GM08714 (cell line): ENCODE results near the gene TIE1.

Experiments used
- H3K4me3 ChIP-seq: fragments of 200-500 bp; sonication (Bioruptor generic); 2 replicates; pipeline ENCODE4 v1.5.1; 2014; ENCODE audit warnings: mild to moderate bottlenecking, low read length, inconsistent platforms
- ZNF274 ChIP-seq: IDR thresholded peaks from 2 replicates; pipeline ENCODE4 v1.6.1; 2012; ENCODE audit warnings: mild to moderate bottlenecking, low read depth, low read length

The TIE1 gene

DNA sequence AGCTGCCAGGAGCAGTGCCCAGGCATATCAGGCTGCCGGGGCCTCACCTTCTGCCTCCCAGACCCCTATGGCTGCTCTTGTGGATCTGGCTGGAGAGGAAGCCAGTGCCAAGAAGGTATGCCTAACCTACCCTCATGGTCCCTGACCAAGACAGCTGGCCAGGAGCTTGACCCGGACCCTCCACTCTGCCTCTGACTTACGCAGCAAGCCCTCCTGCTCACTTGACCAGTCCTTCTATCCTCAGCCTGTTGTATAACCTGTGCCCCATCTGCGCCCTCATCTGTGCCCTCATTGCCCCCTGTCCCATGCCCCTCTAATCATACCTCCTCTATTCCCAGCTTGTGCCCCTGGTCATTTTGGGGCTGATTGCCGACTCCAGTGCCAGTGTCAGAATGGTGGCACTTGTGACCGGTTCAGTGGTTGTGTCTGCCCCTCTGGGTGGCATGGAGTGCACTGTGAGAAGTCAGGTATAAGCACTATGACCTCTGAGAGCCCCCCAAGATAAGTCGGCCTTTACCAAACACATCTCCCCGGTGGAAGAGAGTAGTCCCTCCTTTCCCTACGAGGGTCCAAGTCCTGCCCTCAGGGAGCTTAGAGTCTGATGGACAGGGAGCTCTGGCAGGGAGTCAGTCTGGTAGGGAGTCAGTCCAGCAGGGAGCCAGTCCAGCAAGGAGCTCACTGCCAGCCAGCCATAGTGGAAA is 6.8 kb downstream of the TIE1 start:
- TF ChIP-seq ZNF274, result no peak
- no peak overlapping the region for H3K4me3 ChIP-seq

DNA sequence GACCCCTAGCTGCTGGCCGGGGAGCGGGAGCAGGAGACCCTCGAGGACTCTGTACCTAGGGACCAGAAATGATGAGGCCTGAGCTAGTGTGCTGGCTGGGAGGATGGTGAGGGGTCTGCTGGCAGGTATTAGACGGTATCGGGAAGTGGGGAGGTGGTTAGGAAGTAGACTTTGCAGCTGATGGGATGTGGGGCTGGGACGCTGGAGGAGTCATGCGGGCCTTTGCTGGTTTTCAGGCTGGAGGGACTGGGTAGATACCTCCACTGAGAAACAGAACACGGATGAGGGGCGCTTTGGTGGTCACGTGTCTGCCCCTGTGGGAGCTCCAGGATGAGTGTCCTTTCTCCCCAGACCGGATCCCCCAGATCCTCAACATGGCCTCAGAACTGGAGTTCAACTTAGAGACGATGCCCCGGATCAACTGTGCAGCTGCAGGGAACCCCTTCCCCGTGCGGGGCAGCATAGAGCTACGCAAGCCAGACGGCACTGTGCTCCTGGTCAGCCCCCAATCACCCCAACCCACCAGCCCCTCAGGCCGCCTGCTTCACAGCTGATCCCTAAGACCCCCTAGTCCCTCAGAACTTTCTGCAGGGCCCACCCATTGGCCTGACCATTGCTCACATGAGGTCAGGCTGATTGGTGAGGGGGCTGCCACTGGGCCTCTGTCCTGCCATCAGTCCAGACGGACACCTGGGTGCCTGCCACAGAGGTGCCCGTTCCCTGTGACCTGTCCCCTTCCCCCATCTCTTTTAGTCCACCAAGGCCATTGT is 8.0 kb downstream of the TIE1 start:
- TF ChIP-seq ZNF274, result no peak
- H3K4me3 ChIP-seq, result no peak overlapping the region

- no peak for TF ChIP-seq ZNF274
- no peak overlapping the region for H3K4me3 ChIP-seq
Measured at GRCh38 chr1:43309405-43310025, 8.7 kb downstream of the TIE1 start.

DNA sequence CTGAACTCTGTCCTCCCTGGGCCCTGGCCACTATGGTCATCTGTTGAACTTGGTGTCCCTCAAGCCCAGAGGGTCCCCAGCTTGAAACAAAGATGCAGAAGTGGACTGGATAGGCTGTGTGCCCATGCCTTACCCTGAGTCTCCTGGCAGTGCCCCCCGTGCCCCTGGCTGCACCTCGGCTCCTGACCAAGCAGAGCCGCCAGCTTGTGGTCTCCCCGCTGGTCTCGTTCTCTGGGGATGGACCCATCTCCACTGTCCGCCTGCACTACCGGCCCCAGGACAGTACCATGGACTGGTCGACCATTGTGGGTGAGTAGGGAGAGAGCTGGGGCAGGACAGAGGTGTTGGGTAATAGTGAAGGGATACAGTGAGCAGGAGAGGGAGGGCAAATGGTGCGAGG is 10.7 kb downstream of the TIE1 start:
- no peak overlapping the region for H3K4me3 ChIP-seq
- TF ChIP-seq ZNF274, result no peak

DNA sequence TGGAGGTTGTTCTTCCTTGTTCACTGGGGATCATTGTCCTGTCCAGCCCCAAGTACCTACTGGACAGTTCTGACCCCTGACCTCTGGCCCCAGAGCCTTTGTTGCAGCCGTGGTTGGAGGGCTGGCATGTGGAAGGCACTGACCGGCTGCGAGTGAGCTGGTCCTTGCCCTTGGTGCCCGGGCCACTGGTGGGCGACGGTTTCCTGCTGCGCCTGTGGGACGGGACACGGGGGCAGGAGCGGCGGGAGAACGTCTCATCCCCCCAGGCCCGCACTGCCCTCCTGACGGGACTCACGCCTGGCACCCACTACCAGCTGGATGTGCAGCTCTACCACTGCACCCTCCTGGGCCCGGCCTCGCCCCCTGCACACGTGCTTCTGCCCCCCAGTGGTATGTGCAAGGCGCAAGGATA is 11.4 kb downstream of the TIE1 start:
- TF ChIP-seq ZNF274, result no peak
- no peak overlapping the region for H3K4me3 ChIP-seq

GRCh38 chr1:43312663-43313515 is 12.1 kb downstream of the TIE1 start:
- H3K4me3 ChIP-seq, result no peak overlapping the region
- no peak for TF ChIP-seq ZNF274

GRCh38 chr1:43313771-43314170 is 13.0 kb downstream of the TIE1 start:
- H3K4me3 ChIP-seq, result no peak overlapping the region
- no peak for TF ChIP-seq ZNF274

DNA sequence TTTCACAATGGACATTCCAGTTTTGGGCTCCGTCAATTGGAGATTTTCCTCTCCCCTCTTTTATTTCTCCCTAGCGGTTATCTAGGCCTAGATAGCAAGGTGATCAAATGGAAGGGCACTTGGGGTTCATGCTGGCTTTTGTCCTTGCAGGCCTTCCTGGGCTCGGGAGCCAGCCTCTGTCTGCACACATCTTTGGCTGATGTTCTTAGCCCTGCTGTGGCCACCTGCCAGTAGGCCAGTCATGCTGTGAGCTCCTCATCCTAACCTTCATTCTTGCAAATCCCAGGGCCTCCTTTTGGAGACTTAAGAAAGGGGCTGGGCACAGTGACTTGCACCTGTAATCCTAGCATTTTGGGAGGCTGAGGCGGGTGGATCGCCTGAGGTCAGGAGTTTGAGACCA is 13.5 kb downstream of the TIE1 start:
- TF ChIP-seq ZNF274, result no peak
- no peak overlapping the region for H3K4me3 ChIP-seq

- no peak overlapping the region for H3K4me3 ChIP-seq
- TF ChIP-seq ZNF274, result no peak
Measured at GRCh38 chr1:43315481-43315880, 14.7 kb downstream of the TIE1 start.

GRCh38 chr1:43315963-43316737 is 15.4 kb downstream of the TIE1 start:
- no peak for TF ChIP-seq ZNF274
- H3K4me3 ChIP-seq, result no peak overlapping the region

DNA sequence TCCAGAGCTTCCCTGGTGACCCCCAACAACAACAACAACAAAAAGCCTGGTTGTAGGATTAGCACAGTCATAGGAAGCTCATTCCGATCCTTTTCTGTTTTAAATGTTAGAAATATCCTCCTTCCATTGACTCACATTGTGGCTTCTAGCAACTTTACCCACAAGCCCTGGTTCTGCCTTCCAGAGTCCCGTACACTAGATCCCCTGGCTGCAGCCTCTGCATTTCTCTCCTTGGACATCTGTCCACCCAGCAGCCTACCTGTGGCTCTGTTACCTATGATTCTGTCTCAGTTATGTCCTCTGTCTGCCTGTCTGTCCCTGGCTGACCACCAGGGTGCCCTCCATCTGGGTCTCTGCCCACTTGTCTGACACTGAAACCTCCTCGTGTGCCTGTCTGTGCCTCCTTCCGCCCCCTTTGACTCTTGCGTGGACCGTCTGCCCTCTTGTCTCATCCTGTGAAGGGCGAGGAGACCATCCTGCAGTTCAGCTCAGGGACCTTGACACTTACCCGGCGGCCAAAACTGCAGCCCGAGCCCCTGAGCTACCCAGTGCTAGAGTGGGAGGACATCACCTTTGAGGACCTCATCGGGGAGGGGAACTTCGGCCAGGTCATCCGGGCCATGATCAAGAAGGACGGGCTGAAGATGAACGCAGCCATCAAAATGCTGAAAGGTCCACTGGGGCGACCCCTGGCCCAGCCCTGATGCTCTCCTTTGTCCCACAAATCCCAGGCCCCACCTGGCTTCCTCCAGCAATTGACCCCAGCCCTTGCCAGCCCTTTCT is 16.1 kb downstream of the TIE1 start:
- TF ChIP-seq ZNF274, result no peak
- no peak overlapping the region for H3K4me3 ChIP-seq

DNA sequence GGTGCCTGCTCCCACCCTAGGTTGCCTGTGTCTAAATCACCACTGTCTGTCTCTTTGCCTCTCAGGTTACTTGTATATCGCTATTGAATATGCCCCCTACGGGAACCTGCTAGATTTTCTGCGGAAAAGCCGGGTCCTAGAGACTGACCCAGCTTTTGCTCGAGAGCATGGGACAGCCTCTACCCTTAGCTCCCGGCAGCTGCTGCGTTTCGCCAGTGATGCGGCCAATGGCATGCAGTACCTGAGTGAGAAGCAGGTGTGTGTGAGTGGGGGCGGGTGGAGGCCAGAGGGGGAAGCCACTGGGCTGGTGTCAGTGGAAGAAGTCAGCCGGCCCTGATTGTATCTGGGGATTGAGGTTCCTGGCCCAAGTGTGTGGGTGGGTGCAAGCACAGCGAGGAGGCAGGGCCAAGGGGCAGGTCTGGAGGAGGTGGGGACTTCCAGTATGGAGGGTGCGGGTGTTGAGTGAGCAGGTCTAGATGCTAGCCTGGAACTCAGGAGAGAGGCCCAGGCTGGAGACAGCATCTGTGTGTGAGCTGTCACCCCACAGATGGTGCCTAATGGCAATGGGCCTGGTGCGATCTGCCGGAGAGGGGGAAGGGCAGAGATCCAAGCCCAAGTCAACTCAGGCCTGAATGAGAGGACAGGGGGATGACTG is 17.2 kb downstream of the TIE1 start:
- no peak overlapping the region for H3K4me3 ChIP-seq
- TF ChIP-seq ZNF274, result no peak
